ENCODE measurements around the gene MAMLD1. TPM values are rescaled to one million over a fixed set of nuclear protein-coding genes. Genes with fewer than 3 reads are reported as not detected.

MAMLD1 gene
- total and polyA plus RNA-seq, 9 of the 15 experiments (the other 6 are each of a cell fraction or from before 2014, with no cell fraction given) = 0.12 to 0.18 TPM; not detected in 7

GRCh38 chrX:150375243-150375770 is 12.2 kb downstream of the MAMLD1 start:
- H3K4me2 ChIP-seq (ENCODE audit: insufficient read depth, low read length) = no peak overlapping the region
- POLR2A ChIA-PET = no interaction called here
- H3K9me1 ChIP-seq (ENCODE audit: control insufficient read depth, insufficient read depth, low read length) = no peaks in the 10 kb centered on the region
- no peaks in the 10 kb centered on the region for H3K79me2 ChIP-seq (ENCODE audit: control insufficient read depth, insufficient read depth, low read length)
- H3K4me3 ChIP-seq = no peak overlapping the region
- in situ Hi-C loops (cut with MboI) = no loop called here
- no peak for TF ChIP-seq ZNF589 (CRISPR knock-in tag; IDR thresholded peaks at IDR 0.05; ENCODE audit: low read depth)
- no peak for TF ChIP-seq YBX1 (IDR thresholded peaks at IDR 0.05)
- no peak for TF ChIP-seq JUNB (CRISPR knock-in tag; conservative IDR thresholded peaks at IDR 0.05)
- no peak for TF ChIP-seq ZNF263 (CRISPR knock-in tag; IDR thresholded peaks at IDR 0.05; ENCODE audit: borderline replicate concordance)
- no peak for TF ChIP-seq DPF2 (IDR thresholded peaks at IDR 0.05)
- no peak for TF ChIP-seq ZNF75A (CRISPR knock-in tag; IDR thresholded peaks at IDR 0.05)
- H4K20me1 ChIP-seq (replicated peaks; ENCODE audit: control insufficient read depth, insufficient read depth, low read length) = no peaks in the 10 kb centered on the region
- peaks cover 0 to 6% of the 10 kb centered on the region in 2 experiments; a peak in 1 of 5 replicates for H3K27me3 ChIP-seq (ENCODE audit: control insufficient read depth in 2 of 2, insufficient read depth in 2 of 2, low read length in 2 of 2)
- no peak for ATAC-seq
- 2% methylated on average over 4 of the region's 4 CpGs for WGBS (ENCODE audit: insufficient coverage, low coverage, missing lambda C conversion rate)
- intact Hi-C loops (cut with micrococcal nuclease) = no loop called here
- H3K4me1 ChIP-seq (replicated peaks in 1 of 2; ENCODE audit: control insufficient read depth in 2 of 2, insufficient read depth in 2 of 2, low read length in 2 of 2) = no peaks in the 10 kb centered on the region
- CTCF ChIA-PET (ENCODE audit: low intra/inter-chr PET ratio) = no interaction called here
- no peaks in the 10 kb centered on the region for H3K36me3 ChIP-seq (ENCODE audit: control insufficient read depth, insufficient read depth, low read length)
- H3K9ac ChIP-seq (ENCODE audit: insufficient read depth in 1 of 2, low read depth in 2 of 2, low read length in 2 of 2) = no peak overlapping the region
- H3K9me3 ChIP-seq (replicated peaks; ENCODE audit: control insufficient read depth, insufficient read depth, low read depth, low read length) = no peaks in the 10 kb centered on the region
- BruUV-seq (replicated peaks) = no TSS peak
- no peak overlapping the region for H3K27ac ChIP-seq (ENCODE audit: extremely low read depth, low read depth, low read length)
- H2AFZ ChIP-seq (ENCODE audit: low read depth, low read length) = no peak overlapping the region
- DNase-seq (ENCODE audit: extremely low read depth in 1 of 4, low spot score in 3 of 4) = no peak
- no peak for FAIRE-seq

- Histone ChIP-seq H3K9ac (ENCODE audit: insufficient read depth in 1 of 2, low read depth in 2 of 2, low read length in 2 of 2) (no peak overlapping the region), H3K4me1 (replicated peaks in 1 of 2; ENCODE audit: control insufficient read depth in 2 of 2, insufficient read depth in 2 of 2, low read length in 2 of 2) (no peaks in the 10 kb centered on the region), H4K20me1 (replicated peaks; ENCODE audit: control insufficient read depth, insufficient read depth, low read length) (no peaks in the 10 kb centered on the region), H3K9me3 (replicated peaks; ENCODE audit: control insufficient read depth, insufficient read depth, low read depth, low read length) (no peaks in the 10 kb centered on the region), H3K4me3 (no peak overlapping the region), H2AFZ (ENCODE audit: low read depth, low read length) (no peak overlapping the region), H3K27me3 (ENCODE audit: control insufficient read depth in 2 of 2, insufficient read depth in 2 of 2, low read length in 2 of 2) (peaks cover 0 to under 1% of the 10 kb centered on the region in 2 experiments; a peak in 1 of 5 replicates), H3K27ac (ENCODE audit: extremely low read depth, low read depth, low read length) (no peak overlapping the region), H3K36me3 (ENCODE audit: control insufficient read depth, insufficient read depth, low read length) (no peaks in the 10 kb centered on the region), H3K4me2 (ENCODE audit: insufficient read depth, low read length) (no peak overlapping the region), H3K9me1 (ENCODE audit: control insufficient read depth, insufficient read depth, low read length) (no peaks in the 10 kb centered on the region), H3K79me2 (ENCODE audit: control insufficient read depth, insufficient read depth, low read length) (no peaks in the 10 kb centered on the region)
- FAIRE-seq = no peak
- peak in 1 of 4 experiments; percentile 4 for DNase-seq (ENCODE audit: extremely low read depth in 1 of 4, low spot score in 3 of 4)
- TF ChIP-seq SIRT6 (IDR thresholded peaks at IDR 0.05; ENCODE audit: low read depth, low read length) = no peak
- TF ChIP-seq CBFA2T2 (conservative IDR thresholded peaks at IDR 0.05) = no peak
- no peak for TF ChIP-seq CXXC5 (CRISPR knock-in tag; IDR thresholded peaks at IDR 0.05)
- TF ChIP-seq NFIC (IDR thresholded peaks at IDR 0.05) = 0 out of 2 replicates have a peak, but pooled peaks have one; percentile 17
- TF ChIP-seq ZFP36 (IDR thresholded peaks at IDR 0.05; ENCODE audit: low read depth, low read length, partially characterized antibody) = peak; percentile 29
- peak; percentile 33 for TF ChIP-seq RBM25 (IDR thresholded peaks at IDR 0.05; ENCODE audit: low read depth, low read length, severe bottlenecking)
- no peak for TF ChIP-seq MXD1 (CRISPR knock-in tag; IDR thresholded peaks at IDR 0.05; ENCODE audit: borderline replicate concordance, poor library complexity, severe bottlenecking)
- TF ChIP-seq ZBTB1 (CRISPR knock-in tag; IDR thresholded peaks at IDR 0.05; ENCODE audit: borderline replicate concordance, low read depth) = no peak
- TF ChIP-seq ZNF217 (CRISPR knock-in tag; IDR thresholded peaks at IDR 0.05) = no peak
- intact Hi-C loops (cut with micrococcal nuclease) = no loop called here
- ChIA-PET POLR2A (interaction anchor here (0.8 kb wide), 1 partner anchor 10 kb away, joined by 5 read pairs; no protein-coding TSS in a partner anchor), CTCF (ENCODE audit: low intra/inter-chr PET ratio) (no interaction called here)
- BruUV-seq (replicated peaks) = no TSS peak
- in situ Hi-C loops (cut with MboI) = no loop called here
- 13% methylated on average over 3 of the region's 3 CpGs for WGBS (ENCODE audit: insufficient coverage, low coverage, missing lambda C conversion rate)
- no peak for ATAC-seq
Measured at GRCh38 chrX:150377005-150377404, 13.9 kb downstream of the MAMLD1 start.

All from K562 (cell line).